Neural progenitor cell (in vitro differentiated cells): ENCODE results near the gene TPD52L2.

Experiments used
- CTCF ChIP-seq: fragments of 200-600 bp; sonication (generic); IDR thresholded peaks from 2 replicates; pipeline ENCODE4 v1.5.1; 2017; ENCODE audit warnings: antibody characterized with exemption, mild to moderate bottlenecking
- EZH2 ChIP-seq: fragments of 200-600 bp; sonication (generic); IDR thresholded peaks from 2 replicates; pipeline ENCODE4 v1.6.1; 2017; ENCODE audit warnings: antibody characterized with exemption, mild to moderate bottlenecking, moderate library complexity
- EZH2phosphoT487 ChIP-seq: fragments of 200-600 bp; sonication (generic); IDR thresholded peaks from 2 replicates; pipeline ENCODE4 v1.6.1; 2017; ENCODE audit warnings: antibody characterized with exemption

DNA sequence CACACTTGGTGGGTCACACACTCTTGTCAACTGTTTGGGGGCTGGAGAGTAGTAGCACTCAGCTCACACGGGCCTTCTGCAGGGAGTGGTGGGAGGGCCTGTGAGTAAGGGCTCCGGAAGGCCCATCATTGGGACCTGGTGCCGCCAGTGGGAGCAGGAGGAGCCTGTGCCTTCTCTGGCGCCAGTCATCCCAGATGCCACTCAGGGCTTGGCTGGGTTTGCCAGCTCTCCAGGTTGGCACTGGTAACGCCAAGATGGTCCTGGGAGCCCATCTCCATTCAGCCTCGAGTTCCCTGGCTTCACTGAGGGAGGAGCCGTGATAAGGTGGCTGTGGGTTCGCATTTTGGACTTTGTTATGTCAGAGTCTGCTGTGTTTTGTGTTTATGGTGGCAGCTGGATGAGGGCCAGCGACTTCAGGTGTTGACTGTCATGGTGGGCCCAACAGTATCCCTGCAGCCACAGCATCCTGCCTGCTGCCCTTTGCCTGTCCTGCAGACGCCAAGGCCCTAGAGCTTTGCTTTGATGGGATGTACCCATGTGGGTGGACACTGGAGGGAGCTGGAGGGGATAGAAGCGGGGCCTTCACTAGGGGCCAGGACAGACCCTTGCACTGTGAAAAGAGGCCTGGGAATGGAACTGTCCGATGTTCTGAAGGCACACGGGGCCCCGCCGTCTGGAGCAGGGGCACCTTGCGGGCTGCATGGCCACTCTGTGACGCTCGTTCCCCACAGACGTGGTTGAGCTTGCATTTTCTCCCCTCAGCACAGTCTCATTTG is 16.6 kb downstream of the TPD52L2 start:
- TF ChIP-seq CTCF (no peak), EZH2 (no peak), EZH2phosphoT487 (no peak)
